NCI-H2029 (cell line): ENCODE data around the gene GSKIP.

Source experiments
- DNase-seq: peaks from one replicate; lab custom pipeline; 2025; lab: John Stamatoyannopoulos, UW

Gene GSKIP

GRCh38 chr14:96380735-96381134 lies 17.4 kb downstream of the GSKIP start:
- DNase-seq: no peak

GRCh38 chr14:96383445-96383844 lies 20.1 kb downstream of the GSKIP start:
- DNase-seq: no peak

- no peak for DNase-seq
Observed at GRCh38 chr14:96384053-96384452, 20.7 kb downstream of the GSKIP start.

DNA sequence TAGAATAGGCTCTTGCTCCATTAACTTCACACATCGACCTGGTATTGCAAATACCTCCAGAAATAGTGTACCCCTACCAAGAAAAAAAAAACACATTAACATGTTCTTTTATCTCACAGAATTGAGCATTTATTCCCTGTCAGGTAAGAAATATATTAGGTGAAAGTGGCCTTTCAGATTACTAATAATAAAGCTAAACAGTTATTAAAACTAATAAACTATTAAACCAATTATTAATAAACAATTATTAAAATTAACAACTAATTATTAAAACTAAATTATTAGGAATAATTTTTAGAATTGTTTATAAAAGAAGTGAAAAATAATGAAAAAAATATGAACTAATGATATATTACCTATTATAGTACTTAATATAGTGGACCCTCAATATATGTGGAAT lies 21.4 kb downstream of the GSKIP start:
- DNase-seq: no peak

GRCh38 chr14:96385385-96385784 lies 22.1 kb downstream of the GSKIP start:
- DNase-seq: no peak

DNA sequence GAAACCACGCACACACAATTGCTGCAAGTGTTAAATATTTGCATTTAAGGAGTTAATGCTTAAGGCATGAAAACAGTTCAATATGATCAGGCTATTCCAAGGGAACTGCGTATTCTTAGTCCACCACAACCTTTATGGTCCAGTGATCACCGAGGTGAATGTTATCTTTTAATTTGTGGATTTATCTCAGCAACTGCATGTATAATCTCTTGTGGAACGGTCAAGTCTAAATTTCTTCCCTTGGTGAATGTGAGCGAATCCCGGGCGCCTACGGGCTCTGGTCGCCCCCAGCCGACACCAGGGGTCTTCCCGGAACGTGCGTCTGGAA lies 27.6 kb downstream of the GSKIP start:
- DNase-seq: no peak

DNA sequence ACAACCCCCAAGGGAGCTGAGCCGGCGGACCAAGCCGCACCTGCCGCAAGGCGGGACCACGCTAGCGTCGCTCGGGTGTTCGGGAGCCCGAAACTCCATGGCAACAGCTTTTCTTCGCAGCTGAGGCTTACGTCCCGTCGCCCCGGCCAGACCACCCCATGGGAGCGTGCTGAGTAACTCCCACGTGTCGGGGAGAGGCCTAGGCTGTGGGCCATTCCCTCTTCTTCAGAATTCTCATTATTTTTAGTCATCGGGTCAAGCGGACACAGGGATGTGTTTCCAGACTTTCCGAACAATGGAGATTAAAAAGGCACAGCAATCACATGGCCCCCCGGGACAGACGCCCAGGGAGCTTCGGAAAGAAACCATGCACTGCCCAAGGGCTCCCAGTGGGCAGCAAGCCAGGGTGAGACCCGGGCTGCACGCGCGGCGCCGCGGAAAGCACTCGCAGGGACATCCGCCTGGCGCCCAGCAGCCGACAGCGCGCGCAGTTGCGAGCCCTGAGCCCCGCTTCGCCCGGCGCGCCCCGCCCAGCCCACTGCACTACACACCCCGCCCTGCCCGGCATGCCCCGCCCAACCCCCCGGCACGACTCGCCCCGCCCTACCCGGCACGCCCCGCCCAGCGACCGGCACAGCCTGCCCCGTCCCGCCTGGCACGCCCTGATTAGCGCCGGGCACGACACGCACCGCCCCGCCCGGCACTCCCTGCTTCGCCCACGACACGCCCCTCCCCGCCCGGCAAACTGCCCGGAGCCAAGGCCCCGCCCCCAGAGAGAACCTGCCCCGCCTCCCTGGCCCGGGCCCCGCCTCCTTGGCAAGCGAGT lies 28.2 kb downstream of the GSKIP start:
- DNase-seq: peak; percentile 72

DNA sequence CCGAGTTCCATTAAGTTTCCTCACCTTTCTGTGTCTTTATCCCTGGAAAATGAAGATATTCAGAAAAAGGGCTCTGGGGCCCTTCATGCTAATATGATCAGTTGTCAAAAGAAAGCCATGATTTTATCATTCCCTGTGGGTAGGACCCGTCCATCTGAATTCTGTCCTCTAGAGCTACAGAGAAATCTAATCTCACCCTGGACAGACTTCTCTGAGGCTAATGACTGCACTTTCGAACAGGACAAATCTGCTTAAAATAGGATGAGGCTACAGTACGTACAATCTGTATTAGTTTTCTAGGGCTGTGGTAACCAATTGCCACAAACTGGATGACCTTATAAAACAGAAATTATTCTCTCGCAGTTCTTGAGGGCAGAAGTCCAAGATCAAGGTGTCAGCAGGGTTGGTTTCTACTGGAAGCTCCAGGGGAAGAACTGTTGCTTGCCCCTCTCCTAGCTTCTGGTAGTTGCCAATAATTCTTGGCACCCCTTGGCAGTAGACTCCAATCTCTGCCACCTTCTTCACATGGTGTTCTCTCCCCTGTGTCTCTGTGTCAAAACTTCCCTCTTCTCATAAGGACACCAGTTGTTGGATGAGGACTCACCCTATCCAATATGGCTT lies 29.9 kb downstream of the GSKIP start:
- DNase-seq: no peak

DNA sequence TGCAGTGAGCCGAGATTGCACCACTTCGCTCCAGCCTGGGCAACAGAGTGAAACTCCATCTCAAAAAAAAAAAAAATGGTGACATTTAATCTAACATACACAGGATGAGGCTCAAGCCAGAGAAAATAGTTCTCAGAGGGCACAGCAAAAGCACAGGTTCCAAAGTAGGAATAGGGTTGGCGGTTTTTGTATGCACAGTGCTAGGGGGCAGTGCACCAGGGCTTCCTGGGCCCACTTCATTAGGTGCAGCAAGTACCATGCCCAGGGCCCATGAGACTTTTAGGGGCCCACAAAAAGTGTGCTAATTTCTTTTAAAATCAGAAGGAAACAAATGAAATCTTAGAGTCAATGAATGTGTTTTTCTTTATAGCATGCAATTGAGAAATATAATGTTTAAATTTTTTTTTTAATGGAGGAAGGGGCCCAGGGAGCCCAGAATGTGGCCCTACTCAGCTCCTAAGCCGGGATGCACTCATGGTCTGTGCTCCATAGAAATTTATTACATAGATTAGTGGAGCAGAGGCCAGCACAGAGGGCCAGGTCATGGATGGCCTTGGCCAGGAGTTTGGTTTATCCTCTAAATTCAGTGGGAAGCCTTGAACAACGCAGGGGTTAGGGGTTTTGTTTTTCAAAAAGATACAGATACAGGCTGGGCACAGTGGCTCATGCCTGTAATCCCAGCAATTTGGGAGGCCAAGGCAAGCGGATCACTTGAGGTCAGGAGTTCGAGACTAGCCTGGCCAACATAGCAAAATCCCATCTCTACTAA lies 30.9 kb downstream of the GSKIP start:
- DNase-seq: no peak

DNA sequence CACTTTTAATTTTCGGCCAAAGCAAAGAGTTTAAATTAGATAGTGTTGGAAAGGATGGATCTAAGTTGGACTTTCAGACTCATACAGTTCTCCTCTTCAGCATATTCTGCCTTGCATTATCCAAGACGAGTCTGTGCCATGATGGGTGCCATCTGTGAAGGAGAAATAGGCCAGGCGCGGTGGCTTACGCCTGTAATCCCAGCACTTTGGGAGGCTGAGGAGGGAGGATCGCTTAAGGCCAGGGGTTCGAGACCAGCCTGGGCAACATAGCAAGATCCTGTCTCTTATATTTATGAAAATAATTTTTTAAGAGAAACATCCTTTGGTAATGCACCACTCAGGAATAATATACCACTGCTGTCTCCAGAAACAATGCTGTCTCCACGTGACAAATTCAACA lies 35.1 kb downstream of the GSKIP start:
- no peak for DNase-seq

GRCh38 chr14:96398921-96399320 lies 35.6 kb downstream of the GSKIP start:
- DNase-seq: no peak

GRCh38 chr14:96399405-96399804 lies 36.1 kb downstream of the GSKIP start:
- DNase-seq: no peak

DNA sequence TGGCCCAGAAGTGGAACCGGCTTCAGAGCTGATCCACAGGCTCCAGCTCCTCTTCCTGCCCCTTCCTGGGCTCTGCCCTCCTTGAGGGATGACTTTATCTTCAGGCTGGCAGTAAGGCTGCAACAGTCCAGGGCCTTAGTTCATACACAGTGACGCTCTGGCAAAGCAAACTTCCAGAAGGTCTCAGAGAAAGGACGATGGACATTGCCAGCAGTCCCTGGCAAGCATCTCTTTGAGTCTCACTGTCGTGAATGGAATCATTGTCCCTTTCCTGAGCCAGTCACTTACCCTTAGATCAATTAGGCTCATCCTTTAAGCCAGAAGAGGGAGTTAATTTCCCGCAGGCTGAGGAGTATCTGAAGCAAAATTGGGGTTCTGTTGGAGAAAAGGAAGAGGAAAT lies 37.2 kb downstream of the GSKIP start:
- DNase-seq: no peak

DNA sequence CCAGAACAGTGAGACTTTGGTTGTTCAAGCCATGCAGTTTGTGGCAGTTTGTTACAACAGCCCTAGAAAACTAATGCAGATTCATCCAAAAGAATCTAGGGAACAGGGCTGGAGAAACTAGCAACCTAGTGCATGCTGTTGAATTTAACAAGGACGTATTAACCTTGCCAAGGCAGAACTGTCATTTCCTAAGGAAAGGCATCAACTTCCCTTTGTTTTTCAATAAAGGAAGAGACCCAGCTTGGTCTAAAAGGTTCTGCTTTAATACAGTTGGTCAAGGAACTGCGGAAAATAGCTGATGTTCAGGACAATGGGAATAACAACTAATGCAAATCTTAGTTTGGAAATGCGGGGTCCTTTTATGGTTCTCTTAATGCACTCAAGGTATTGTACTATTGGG lies 40.1 kb downstream of the GSKIP start:
- no peak for DNase-seq

DNA sequence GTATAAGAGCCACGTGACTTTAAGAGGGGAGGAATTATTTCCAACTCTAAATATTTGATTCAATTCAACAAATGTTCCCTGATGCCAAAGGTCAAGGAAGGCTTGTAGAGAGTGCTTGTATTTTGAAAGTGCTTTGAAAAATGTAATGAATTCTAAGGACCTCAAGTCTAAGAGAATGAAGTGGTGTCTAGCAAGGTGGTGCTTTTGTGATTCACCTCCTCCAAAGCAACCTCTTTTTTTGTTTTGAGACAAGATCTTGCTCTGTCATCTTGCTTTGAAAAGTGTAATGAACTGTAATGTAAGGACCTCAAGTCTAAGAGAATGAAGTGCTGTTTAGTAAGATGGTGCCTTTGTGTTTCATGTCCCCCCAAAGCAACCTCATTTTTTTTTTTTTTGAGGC lies 42.4 kb downstream of the GSKIP start:
- no peak for DNase-seq

GRCh38 chr14:96407935-96408570 lies 44.7 kb downstream of the GSKIP start:
- DNase-seq: no peak

GRCh38 chr14:96408608-96409007 lies 45.3 kb downstream of the GSKIP start:
- no peak for DNase-seq

- no peak for DNase-seq
Observed at GRCh38 chr14:96409701-96410100, 46.4 kb downstream of the GSKIP start.

DNA sequence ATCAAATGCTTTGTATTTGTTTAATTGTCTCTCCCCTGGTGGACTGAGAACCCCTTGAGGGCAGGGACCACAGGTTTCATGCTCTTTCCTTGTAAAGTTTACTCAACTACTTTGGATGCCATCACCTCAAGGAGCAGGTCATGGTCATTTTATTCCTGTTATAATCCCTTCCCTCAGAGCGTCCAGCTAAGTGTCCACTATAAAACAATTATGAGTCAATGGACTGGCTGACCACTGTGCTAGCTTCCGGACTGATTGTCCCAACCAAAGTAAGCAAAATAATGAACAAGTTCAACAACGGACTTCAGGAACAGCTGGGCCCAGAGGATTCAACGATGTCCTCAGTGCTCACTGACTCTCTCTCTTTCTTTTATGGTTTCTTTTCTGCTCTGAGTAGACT lies 46.8 kb downstream of the GSKIP start:
- no peak for DNase-seq

DNA sequence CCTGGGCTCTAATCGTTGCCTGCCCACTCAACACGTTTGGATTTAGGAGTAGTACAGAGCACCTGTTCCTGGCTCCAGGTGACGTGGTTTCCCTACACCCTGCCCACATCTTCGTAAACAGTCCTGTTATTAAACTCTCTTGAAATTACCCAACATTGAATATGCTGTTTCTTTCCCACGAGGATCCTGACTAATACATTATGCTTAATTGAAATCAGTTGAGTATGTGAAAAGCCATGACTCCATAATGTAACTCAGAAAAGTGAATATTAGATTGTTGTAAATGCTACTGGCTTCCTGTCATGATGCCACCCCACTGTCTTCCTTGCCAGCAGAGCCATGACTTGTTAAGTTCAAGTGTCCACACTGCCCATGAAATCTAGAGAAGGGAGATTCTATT lies 50.2 kb downstream of the GSKIP start:
- no peak for DNase-seq

DNA sequence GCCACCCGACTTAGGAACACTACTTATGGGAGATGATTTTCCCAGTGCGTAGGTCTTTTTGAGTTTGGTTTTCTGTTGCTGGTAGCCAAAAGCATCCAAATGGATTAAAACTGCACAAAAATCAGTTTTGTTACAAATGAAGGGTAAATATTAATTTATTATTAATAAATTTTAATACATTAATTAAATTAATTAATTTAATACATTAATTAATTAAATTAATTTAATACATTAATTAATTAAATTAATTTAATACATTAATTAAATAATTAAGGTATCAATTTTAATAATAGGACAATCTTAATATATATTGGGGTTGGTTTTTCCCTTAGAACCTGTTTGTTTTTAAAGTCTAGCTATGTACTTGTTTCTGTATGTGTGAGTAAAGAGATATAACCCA lies 52.2 kb downstream of the GSKIP start:
- no peak for DNase-seq

- no peak for DNase-seq
Observed at GRCh38 chr14:96416292-96416691, 53.0 kb downstream of the GSKIP start.

DNA sequence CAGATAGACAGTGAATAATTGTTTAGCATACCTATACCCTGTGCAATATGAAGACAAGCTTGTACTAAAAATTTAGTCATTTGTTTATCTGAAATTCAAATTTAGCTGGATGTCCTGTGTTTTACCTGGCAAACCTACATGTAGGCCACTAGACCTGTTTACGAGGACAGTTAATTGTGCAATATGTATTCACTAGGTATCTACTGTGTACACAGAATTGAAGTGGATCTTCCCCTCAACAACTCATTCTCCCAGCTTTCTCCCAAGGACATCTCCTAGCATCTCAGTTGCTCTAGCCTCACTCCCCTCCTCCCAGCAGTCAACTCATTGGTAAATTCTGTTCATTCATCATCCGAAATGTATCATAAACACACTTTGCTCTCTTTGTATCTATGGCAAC lies 53.9 kb downstream of the GSKIP start:
- DNase-seq: peak; percentile 31
